HepG2 (cell line): ENCODE data around the gene GLDN. TPM values are rescaled to one million over a fixed set of nuclear protein-coding genes. Genes with fewer than 3 reads are reported as not detected.

Source experiments
- ARID4A ChIP-seq: sonication (generic); formaldehyde crosslinking; IDR thresholded peaks from 2 replicates; pipeline ENCODE4 v1.5.0; 2020; ENCODE audit warnings: mild to moderate bottlenecking, missing genetic modification reagents, borderline replicate concordance
- DBP ChIP-seq: sonication (generic); formaldehyde crosslinking; IDR thresholded peaks from 2 replicates; pipeline ENCODE4 v1.4.0; 2020; ENCODE audit warnings: missing genetic modification reagents; ENCODE audit errors: not compliant biosample characterization
- HMG20B ChIP-seq: conservative IDR thresholded peaks from 2 replicates; pipeline ENCODE4 v1.6.1; 2016; ENCODE audit warnings: missing genetic modification reagents, missing compliant biosample characterization
- MAX ChIP-seq: IDR thresholded peaks from 2 replicates; pipeline ENCODE4 v1.6.1; 2012; ENCODE audit warnings: inconsistent platforms
- MLLT10 ChIP-seq: sonication (generic); formaldehyde crosslinking; IDR thresholded peaks from 2 replicates; pipeline ENCODE4 v1.4.0; 2020; ENCODE audit warnings: missing genetic modification reagents
- RBFOX2 ChIP-seq: fragments of 200-400 bp; formaldehyde crosslinking; IDR thresholded peaks from 2 replicates; pipeline ENCODE4 v1.6.1; 2017; ENCODE audit warnings: low read depth, mild to moderate bottlenecking, low read length
- TOE1 ChIP-seq: sonication (generic); formaldehyde crosslinking; IDR thresholded peaks from 2 replicates; pipeline ENCODE4 v1.4.0; 2020; ENCODE audit warnings: mild to moderate bottlenecking, missing genetic modification reagents
- ZBED4 ChIP-seq: sonication (generic); formaldehyde crosslinking; IDR thresholded peaks from 2 replicates; pipeline ENCODE4 v1.4.0; 2020; ENCODE audit warnings: missing genetic modification reagents, borderline replicate concordance
- ZMYM2 ChIP-seq: sonication (generic); formaldehyde crosslinking; IDR thresholded peaks from 2 replicates; pipeline ENCODE4 v1.8.0; 2022; ENCODE audit warnings: mild to moderate bottlenecking, missing genetic modification reagents
- ZNF136 ChIP-seq: sonication (generic); formaldehyde crosslinking; IDR thresholded peaks from 2 replicates; pipeline ENCODE4 v1.8.1; 2022; ENCODE audit warnings: low read depth, mild to moderate bottlenecking, moderate library complexity, missing genetic modification reagents
- ZNF646 ChIP-seq: sonication (generic); formaldehyde crosslinking; IDR thresholded peaks from 2 replicates; pipeline ENCODE4 v1.9.0; 2021; ENCODE audit warnings: mild to moderate bottlenecking, missing genetic modification reagents
- polyA plus RNA-seq, 8 experiments: library from polyadenylated mRNA; depleted of rRNA in 3 of 8; stranded (reverse) in 7 of 8; unstranded in 1 of 8; fragments of >200 nt; fragmentation: Illumina TruSeq in 4 of 8; extraction: Trizol in 4 of 8; gene quantifications; 2 replicates each; pipeline versions ENCODE4 v1.2.1 to v1.2.3, GENCODE V29; 2011 to 2016; ENCODE audit warnings: low read depth in 4 of 8, missing spikeins in 1 of 8, mixed read lengths in 1 of 8; ENCODE audit not compliant: insufficient read depth in 1 of 8
- total RNA-seq, 5 experiments: library from RNA; depleted of rRNA; stranded (reverse); fragments of >200 nt; fragmentation: Illumina TruSeq; extraction: Trizol; gene quantifications; 2 replicates each; pipeline ENCODE4 v1.2.3, GENCODE V29; 2016; ENCODE audit warnings: low read depth in 1 of 5

The GLDN gene
- total and polyA plus RNA-seq, 2 of the 13 experiments (the other 11 are each of a cell fraction or from before 2014, with no cell fraction given) = 0.86 to 1.0 TPM

GRCh38 chr15:51314391-51315337 is 26.8 kb upstream of the GLDN start (continued):
- TF ChIP-seq DBP (CRISPR knock-in tag) = no peak
- 0 out of 2 replicates have a peak, but pooled peaks have one; percentile 41 for TF ChIP-seq HMG20B
- TF ChIP-seq MLLT10 (CRISPR knock-in tag) = no peak
- no peak for TF ChIP-seq RBFOX2
- TF ChIP-seq TOE1 (CRISPR knock-in tag) = no peak
- peak; percentile 46; the same call in 1 of the 2 replicates for TF ChIP-seq ARID4A (CRISPR knock-in tag)
- TF ChIP-seq ZMYM2 (CRISPR knock-in tag) = peak; percentile 22; the same call in 1 of the 2 replicates
- no peak for TF ChIP-seq ZNF136 (CRISPR knock-in tag)
- no peak for TF ChIP-seq ZNF646
- TF ChIP-seq ZBED4 (CRISPR knock-in tag) = no peak
- peak; percentile 78 for TF ChIP-seq MAX
